ENCODE measurements around the gene FLVCR1.

FLVCR1 gene

DNA sequence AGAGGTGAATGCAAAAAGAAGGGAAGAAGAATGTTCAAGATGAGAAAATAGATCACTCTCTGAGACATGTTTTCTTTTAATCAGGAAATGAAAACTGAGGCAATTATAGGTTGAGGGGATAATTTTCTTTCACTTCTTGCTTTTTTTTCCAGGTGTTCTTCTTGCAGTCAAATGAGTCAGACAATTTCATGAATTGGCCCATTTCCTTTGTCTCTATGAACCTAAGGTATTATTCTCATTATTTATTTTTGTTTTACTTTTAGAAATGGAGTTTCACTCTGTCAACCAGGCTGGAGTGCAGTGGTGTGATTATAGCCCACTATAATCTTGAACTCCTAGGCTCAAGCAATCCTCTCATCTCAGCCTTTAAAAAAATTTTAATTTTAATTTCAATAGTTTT, 88.8 kb downstream of the FLVCR1 start:
- peaks cover 18% of the 10 kb centered on the region for H3K27me3 ChIP-seq (ENCODE audit: insufficient read depth, low read length)
- no peak overlapping the region for H2AFZ ChIP-seq (ENCODE audit: low read length, unreplicated experiment)
- no peaks in the 10 kb centered on the region for H3K36me3 ChIP-seq (ENCODE audit: insufficient read depth, low read length)
- no peak overlapping the region for H3K4me3 ChIP-seq (ENCODE audit: low read depth, low read length)
- no peak overlapping the region for H3K27ac ChIP-seq (ENCODE audit: low read depth, low read length)
- H3K79me2 ChIP-seq (ENCODE audit: control insufficient read depth, insufficient read depth, low read length, unreplicated experiment) = no peaks in the 10 kb centered on the region
- H3K4me1 ChIP-seq (ENCODE audit: control insufficient read depth, insufficient read depth, low read length, unreplicated experiment) = peaks cover 2% of the 10 kb centered on the region

Measured in ACC112 (cell line).